ENCODE data around the gene CD84. TPM values are rescaled to one million over a fixed set of nuclear protein-coding genes. Genes with fewer than 3 reads are reported as not detected.
A peak's percentile ranks its signal among the peaks of the same experiment; 100 is the strongest.
"Not testable (repeated sequence)": the region's sequence is repeated elsewhere in the genome, so short reads cannot be mapped to it uniquely, and the experiment has no call there.

CD84 gene
- total and polyA plus RNA-seq, 3 donors from 2014 or later = 6.4 to 7.7 (median 6.9) TPM

DNA sequence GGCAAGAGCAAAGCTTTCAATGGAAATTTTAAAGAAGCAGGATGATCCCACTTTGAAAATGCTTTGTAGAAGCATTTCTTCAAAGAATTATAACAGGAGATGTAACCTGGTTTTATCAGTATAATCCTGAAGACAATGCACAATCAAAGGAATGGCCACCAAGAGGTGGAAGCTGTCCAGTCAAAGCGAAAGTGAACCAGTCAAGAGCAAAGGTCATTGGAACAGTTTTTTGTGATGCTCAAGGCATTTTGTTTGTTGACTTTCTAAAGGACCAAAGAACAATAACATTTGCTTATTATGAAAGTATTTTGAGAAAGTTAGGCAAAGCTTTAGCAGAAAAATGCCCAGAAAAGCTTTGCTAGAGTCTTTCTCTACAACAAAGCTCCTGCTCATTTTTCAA is 5.5 kb upstream of the CD84 start:
- Histone ChIP-seq H3K4me3 (no peak overlapping the region), H3K4me1 (no peaks in the 10 kb centered on the region), H3K36me3 (ENCODE audit: low read depth, missing control alignments) (no peaks in the 10 kb centered on the region), H3K27me3 (no peaks in the 10 kb centered on the region), H3K27ac (no peak overlapping the region), H3K9me3 (no peaks in the 10 kb centered on the region)
- WGBS, 2 donors = 78 to 85% methylated on average over 1 of the region's 1 CpG
- intact Hi-C loops (cut with DNase I; ENCODE audit: low total_unique reads) = no loop called here
- TF ChIP-seq, protein P1, sequence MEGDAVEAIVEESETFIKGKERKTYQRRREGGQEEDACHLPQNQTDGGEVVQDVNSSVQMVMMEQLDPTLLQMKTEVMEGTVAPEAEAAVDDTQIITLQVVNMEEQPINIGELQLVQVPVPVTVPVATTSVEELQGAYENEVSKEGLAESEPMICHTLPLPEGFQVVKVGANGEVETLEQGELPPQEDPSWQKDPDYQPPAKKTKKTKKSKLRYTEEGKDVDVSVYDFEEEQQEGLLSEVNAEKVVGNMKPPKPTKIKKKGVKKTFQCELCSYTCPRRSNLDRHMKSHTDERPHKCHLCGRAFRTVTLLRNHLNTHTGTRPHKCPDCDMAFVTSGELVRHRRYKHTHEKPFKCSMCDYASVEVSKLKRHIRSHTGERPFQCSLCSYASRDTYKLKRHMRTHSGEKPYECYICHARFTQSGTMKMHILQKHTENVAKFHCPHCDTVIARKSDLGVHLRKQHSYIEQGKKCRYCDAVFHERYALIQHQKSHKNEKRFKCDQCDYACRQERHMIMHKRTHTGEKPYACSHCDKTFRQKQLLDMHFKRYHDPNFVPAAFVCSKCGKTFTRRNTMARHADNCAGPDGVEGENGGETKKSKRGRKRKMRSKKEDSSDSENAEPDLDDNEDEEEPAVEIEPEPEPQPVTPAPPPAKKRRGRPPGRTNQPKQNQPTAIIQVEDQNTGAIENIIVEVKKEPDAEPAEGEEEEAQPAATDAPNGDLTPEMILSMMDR (IDR thresholded peaks at IDR 0.05) = no peak
- TF ChIP-seq POLR2A (IDR thresholded peaks at IDR 0.05) = no peak
- no peak for DNase-seq

DNA sequence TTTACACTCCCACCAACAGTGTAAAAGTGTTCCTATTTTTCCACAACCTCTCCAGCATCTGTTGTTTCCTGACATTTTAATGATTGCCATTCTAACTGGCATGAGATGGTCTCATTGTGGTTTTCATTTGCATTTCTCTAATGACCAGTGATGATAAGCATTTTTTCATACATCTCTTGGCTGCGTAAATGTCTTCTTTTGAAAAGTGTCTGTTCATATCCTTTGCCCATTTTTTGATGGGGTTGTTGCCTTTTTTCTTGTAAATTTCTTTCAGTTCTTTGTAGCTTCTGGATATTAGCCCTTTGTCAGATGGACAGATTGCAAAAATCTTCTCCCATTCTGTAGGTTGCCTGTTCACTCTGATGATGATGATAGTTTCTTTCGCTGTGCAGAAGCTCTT is 3.7 kb upstream of the CD84 start:
- H3K4me1 ChIP-seq; H3K9me3 ChIP-seq; intact Hi-C loops (cut with DNase I; ENCODE audit: low total_unique reads); H3K27ac ChIP-seq; H3K27me3 ChIP-seq; H3K36me3 ChIP-seq (ENCODE audit: low read depth, missing control alignments); H3K4me3 ChIP-seq; DNase-seq: not testable (repeated sequence)
- WGBS, 2 donors = 85 to 91% methylated on average over 2 of the region's 2 CpGs

DNA sequence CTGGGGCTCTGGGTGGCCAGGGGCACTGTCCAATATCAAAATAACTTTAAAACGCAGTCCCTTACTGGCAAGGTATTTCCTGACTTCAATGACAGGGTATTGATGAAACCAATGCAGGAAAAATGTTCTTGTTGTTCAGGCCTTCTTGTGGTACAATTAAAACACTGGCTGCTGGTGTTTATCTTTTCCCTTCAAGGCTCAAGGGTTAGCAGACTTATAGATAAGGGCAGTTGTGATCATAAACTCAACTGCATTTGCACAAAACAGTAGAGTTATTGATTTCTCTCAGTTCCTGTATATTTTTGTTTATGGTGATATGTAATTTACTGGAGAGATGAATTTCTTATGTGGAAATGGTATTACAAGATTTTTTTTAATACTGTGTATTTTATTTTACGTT is 2.7 kb upstream of the CD84 start:
- no peaks in the 10 kb centered on the region for H3K27me3 ChIP-seq
- intact Hi-C loops (cut with DNase I; ENCODE audit: low total_unique reads) = no loop called here
- TF ChIP-seq, protein P1 (IDR thresholded peaks at IDR 0.05) = no peak
- TF ChIP-seq POLR2A (IDR thresholded peaks at IDR 0.05) = no peak
- WGBS, 2 donors = 70% methylated on average over 2 of the region's 2 CpGs
- no peak for DNase-seq
- no peak overlapping the region for H3K4me3 ChIP-seq
- H3K36me3 ChIP-seq (ENCODE audit: low read depth, missing control alignments) = no peaks in the 10 kb centered on the region
- no peaks in the 10 kb centered on the region for H3K4me1 ChIP-seq
- no peaks in the 10 kb centered on the region for H3K9me3 ChIP-seq
- no peak overlapping the region for H3K27ac ChIP-seq

DNA sequence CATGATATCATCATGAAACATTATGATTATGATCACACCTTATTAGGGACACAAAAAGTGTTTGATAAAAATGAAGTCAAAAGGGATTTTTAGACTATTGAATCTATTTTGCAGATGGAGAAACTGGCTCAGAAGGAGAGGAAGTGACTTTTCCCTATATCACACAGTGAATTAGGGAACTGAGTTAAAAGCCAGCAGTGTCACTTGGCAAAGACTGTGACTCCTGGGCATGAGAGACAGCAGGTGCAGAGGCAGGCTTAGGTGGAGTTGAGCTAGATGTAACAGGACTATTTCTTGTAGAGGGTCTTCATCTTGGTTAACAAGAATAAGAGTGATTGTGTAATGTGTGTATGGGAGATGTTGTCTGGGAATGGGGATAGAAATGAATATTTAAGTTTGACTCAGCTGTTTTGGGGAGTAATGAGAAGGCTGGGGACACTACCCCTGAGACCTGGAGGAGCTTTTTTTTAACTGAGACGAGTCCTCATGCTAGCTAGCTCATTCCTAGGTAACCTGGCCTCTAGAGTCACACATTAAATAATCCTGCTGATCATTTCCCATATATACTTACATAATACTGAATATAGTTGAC is 1.0 kb upstream of the CD84 start:
- H3K4me1 ChIP-seq = no peaks in the 10 kb centered on the region
- H3K36me3 ChIP-seq (ENCODE audit: low read depth, missing control alignments) = no peaks in the 10 kb centered on the region
- H3K27me3 ChIP-seq = no peaks in the 10 kb centered on the region
- no peaks in the 10 kb centered on the region for H3K9me3 ChIP-seq
- H3K4me3 ChIP-seq = no peak overlapping the region
- no peak for TF ChIP-seq POLR2A (IDR thresholded peaks at IDR 0.05)
- TF ChIP-seq, protein P1 (IDR thresholded peaks at IDR 0.05) = no peak
- no peak for DNase-seq
- intact Hi-C loops (cut with DNase I; ENCODE audit: low total_unique reads) = no loop called here
- WGBS, 2 donors = 65 to 88% methylated on average over 1 of the region's 1 CpG
- no peak overlapping the region for H3K27ac ChIP-seq

DNA sequence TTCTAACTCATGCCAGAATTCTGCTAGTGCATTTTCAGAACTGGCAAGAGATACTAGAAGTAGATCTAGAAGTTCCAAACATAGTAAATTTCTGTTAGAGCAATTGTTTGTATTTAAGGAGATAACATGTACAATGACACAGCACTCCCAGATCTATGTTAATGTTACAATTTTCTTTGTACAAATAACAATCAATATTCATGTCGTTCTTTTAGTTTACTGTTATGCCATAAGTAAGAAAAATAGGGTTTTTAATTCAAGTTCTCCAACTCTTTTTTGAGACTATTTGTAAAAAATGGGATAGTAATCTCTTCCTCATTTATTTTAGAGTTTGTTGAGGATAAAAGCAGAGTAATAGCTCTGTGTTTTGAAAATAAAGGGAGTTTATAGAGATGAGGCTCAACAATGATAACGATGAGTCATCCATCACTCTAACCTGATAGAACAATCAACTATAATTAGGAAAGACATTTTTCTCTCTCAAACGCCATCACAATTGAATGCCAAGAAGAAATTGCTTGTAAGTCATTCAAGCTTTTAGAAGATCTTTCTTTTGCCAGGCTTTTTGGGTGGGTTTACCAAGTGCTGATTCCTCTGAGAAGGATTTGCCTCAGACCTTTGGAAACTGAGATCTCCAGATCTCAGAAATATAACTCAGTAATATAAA is 638 bp downstream of the CD84 start:
- no peak overlapping the region for H3K4me3 ChIP-seq
- H3K9me3 ChIP-seq = no peaks in the 10 kb centered on the region
- H3K4me1 ChIP-seq = no peaks in the 10 kb centered on the region
- H3K36me3 ChIP-seq (ENCODE audit: low read depth, missing control alignments) = no peaks in the 10 kb centered on the region
- TF ChIP-seq, protein P1 (IDR thresholded peaks at IDR 0.05) = no peak
- no peak for TF ChIP-seq POLR2A (IDR thresholded peaks at IDR 0.05)
- intact Hi-C loops (cut with DNase I; ENCODE audit: low total_unique reads) = no loop called here
- peak overlapping the region in 1 of 2 donors; percentile 45 for H3K27ac ChIP-seq
- WGBS, 2 donors = 37 to 40% methylated on average over 3 of the region's 3 CpGs
- no peak for DNase-seq
- H3K27me3 ChIP-seq = no peaks in the 10 kb centered on the region
